HG02623 (cell line): ENCODE measurements around the gene OSBPL2.

Experiments
- ATAC-seq: cut with Tn5 transposase; IDR thresholded peaks from one replicate; pipeline ENCODE4 v1.9.1; 2021; ENCODE audit warnings: moderate library complexity; ENCODE audit not compliant: unreplicated experiment

OSBPL2 gene

GRCh38 chr20:62219992-62220665 lies 18.2 kb upstream of the OSBPL2 start, which contains the start of gene HRH3:
Gene HRH3, minus strand, starts transcription at chr20:62220278. Its CDS starts 308 bp downstream, at chr20:62219970.
- ATAC-seq = no peak

GRCh38 chr20:62220666-62221568 lies 17.4 kb upstream of the OSBPL2 start:
- ATAC-seq = no peak

- no peak for ATAC-seq
Measured at GRCh38 chr20:62222266-62222850, 16.0 kb upstream of the OSBPL2 start.

DNA sequence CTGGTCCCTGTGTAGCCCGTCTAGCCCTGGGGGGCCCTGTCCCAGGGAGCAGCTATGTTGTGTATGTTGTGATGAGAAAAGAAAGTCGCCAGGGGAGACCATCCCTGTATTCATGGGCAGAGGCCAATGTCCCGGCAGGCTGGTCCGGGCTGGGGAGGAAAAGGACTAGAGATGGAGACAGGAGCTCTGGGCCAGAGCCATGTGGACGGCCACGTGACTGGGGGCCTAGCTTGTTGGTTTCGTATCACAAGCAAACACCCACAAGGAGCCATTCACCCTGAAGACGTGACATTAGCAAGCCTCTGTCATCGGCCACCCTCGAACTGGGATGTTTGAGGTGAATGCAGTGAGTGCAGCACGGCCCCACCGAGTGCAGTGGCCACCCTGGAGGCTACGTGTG lies 15.3 kb upstream of the OSBPL2 start:
- no peak for ATAC-seq

- ATAC-seq = no peak
Measured at GRCh38 chr20:62223571-62223970, 14.8 kb upstream of the OSBPL2 start.

DNA sequence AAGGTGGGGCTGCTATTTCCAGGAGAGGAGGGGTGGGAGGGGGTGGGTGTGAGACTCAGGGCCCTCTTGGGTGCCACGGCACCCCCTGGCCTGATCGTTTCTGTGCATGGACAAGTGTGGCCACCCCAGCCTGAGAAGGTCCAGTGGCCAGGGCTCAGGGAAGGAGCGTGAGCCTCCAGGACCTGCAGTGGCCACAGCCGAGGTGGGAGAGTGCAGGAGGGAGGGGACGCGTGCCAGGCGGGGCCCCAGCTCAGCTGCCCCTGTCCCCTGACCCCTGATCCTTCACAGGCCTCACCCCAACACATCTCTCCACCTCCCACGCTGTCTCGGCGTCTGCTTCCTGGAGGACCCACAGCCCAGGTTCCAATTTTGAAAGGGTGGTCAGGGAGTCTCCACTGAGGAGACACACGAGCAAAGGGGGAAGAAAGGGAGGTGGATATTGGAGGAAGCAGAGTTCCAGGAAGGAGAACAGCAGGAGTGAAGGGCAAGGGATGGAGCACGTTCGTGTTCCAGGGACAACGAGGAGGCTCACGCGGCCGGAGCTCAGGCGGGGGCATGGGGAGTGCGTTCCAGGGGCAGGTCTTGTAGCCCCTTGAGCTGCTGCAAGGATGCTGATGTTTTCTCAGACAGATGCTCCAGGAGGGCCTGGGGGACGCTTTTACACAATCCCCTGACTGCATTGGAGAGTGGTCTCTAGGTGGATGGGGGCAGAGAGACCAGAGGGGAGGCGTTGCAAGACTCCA lies 14.0 kb upstream of the OSBPL2 start:
- no peak for ATAC-seq

- ATAC-seq = no peak
Measured at GRCh38 chr20:62225026-62225425, 13.3 kb upstream of the OSBPL2 start.

DNA sequence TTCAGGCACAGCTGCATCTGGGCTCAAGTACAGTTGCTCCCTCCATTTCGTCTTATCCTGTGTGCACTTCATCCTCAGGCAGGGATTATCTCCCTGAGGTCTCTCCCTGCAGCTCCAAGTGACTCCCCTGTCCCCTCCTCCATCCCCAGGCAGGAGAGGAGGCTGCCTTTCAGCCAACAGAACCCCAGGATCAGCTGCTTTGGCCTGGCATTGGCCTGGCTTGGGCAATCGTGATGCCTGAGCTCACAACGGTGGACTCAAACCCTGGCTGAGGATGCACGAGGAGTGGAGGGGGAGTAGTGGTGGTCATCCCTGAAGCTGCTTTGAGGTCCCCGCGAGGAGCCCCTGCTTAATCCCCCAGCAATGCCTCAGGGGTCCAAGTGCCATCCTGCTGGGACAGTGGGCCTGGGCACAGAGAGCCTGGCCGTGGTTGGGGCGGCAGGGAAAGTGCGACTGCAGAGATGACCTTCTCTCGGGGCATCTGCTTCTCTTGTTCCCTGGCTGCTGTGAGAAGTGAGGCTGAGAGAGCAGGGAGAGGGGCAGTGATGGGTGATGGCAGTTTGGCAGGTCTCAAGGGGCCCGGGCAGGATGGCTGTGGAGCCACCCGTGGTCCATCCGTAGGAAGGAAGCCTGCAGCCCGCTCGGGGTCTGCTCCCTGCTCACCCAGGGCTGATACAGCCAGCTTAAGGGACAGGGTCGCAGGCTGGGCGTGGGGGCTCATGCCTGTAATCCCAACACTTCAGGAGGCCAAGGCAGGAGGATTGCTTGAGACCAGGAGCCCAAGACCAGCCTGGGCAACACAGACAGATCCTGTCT lies 12.3 kb upstream of the OSBPL2 start:
- no peak for ATAC-seq

DNA sequence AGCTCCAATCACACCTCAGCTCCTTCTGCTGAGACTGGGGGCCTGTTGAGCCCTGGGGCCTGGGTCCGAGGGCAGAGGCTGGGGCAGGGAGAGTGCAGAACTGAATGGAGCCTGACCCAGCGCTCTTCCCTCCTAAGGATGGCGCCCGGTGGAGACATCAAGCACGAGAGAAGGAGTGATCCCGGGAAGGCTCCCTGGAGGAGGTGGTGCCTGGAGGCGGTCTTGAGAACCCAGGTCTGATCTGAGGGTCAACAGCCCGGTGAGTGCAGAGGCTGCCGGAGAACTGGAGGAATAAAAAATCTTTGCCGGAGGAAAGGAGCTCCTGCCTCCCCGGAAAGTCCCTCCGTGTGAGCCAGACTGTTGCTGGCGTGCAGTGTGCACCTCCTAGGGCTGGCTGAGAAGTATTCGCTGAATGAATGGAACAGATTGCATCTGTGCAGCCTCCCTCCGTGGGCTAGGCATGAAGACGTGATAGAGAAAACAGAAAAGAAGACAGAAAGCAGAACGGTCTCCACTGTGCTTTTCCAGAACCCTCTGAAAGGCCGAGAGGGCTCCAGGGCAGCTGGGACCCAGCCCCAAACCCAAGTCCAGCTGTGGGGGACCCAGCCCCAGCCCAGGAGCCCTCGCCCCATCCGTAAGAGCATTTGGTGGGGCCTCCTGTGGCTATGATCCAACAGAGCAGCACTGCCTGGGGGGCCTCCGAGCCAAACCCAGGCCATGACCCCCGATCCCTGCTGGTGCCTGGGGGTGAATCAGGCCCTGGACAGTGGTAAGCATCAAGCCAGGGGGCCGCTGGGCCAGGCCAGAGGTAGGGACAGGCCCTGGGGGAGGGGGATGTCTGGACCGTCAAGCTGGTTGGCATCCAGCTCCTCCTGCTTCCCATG lies 11.4 kb upstream of the OSBPL2 start:
- no peak for ATAC-seq

- no peak for ATAC-seq
Measured at GRCh38 chr20:62227591-62227976, 10.7 kb upstream of the OSBPL2 start.

- no peak for ATAC-seq
Measured at GRCh38 chr20:62227977-62228958, 10.1 kb upstream of the OSBPL2 start.

DNA sequence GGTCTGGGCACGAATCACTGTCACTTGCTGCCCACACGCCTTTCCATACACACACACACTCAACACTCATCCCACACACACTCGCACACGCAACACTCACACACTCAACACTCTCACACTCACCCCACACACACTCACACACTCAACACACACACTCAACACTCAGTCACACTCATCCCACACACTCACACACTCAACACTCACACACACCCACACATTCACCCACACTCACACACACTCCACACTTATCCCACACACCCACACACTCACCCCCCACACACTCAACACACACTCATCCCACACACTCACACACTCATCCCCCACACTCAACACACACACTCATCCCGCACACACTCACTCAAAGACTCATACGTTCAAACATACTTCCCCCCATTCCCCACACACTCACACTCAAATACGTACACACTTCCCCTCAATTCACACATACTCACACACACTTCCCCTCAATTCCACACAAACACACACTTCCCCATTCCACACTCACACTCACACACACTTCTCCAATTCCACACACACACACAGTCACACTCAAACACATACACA lies 9.3 kb upstream of the OSBPL2 start:
- no peak for ATAC-seq

- ATAC-seq = no peak
Measured at GRCh38 chr20:62229667-62230066, 8.7 kb upstream of the OSBPL2 start.

DNA sequence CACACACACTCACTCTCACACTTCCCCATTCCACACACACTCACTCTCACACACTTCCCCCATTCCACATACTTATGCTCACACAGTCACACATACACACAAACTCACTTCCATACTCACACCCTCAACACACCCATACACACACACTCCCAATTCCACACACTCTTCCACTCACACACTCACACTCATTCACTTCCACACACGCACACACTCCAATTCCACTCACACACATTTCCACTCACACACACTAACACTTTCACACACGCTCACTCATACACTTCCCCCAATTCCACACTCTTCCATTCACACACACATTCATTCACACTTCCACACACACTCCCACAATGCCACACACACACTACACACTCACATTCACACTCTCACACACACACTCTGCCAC lies 8.0 kb upstream of the OSBPL2 start:
- ATAC-seq = no peak

DNA sequence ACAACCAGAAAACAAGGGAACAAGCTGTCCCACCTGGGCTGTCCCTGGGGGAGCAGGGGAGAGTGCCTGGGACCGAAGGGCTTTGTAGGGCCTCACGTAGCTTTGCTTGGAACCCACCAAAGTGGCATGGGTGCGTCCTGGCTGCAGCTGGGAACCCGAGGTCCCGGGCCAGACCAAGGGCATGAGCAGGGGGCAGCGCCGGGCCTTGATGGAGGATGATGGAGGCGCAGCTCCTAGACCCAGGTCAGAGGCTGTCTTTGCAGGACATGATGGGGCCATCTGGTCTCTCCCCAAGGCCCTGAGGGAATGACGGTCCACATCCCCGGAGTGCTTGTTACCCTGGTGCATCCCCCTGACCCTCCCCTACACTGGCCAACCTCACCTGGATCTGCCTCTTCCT lies 7.6 kb upstream of the OSBPL2 start:
- no peak for ATAC-seq

- ATAC-seq = no peak
Measured at GRCh38 chr20:62231292-62231691, 7.0 kb upstream of the OSBPL2 start.

DNA sequence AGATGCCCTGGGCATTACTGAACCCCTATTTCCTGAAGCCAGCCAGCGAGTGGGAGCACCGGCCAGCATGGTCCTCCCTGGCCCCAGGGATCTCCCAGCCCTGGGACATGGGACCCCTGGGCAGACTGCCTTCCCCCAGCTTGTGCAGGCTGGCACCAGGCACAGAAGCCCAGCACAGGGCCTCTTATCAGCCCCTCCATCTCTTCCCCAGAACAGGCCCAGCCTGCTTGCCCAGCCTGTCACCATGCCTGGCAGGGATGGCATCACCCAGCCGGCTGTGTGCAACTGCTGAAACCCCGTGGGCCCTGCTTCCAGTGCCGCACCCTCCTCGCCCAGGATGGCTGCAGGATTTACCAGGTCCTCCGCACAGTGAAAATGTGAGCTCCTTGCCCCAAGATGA lies 6.1 kb upstream of the OSBPL2 start:
- no peak for ATAC-seq
